Transverse colon (tissue), 4 donors: Measurements from ENCODE around the gene SUSD6. TPM values are rescaled to one million over a fixed set of nuclear protein-coding genes. Genes with fewer than 3 reads are reported as not detected.
A peak's percentile ranks its signal among the peaks of the same experiment; 100 is the strongest.

Source experiments
- DNase-seq: peaks from one replicate; pipeline ENCODE4 v3.0.0-alpha.2; 2019
- H3K27ac ChIP-seq, 4 donors: fragments of 200-600 bp; sonication (generic); 2 replicates each; pipeline ENCODE4 v1.5.1; 2016 to 2018; ENCODE audit warnings: inconsistent platforms in 4 of 4
- H3K27me3 ChIP-seq: fragments of 200-600 bp; sonication (generic); 2 replicates; pipeline ENCODE4 v1.5.1; 2017; ENCODE audit warnings: inconsistent platforms
- H3K36me3 ChIP-seq, 4 donors: fragments of 200-600 bp; sonication (generic); 2 replicates each; pipeline ENCODE4 v1.5.1; 2017 to 2019; ENCODE audit warnings: inconsistent platforms in 4 of 4
- H3K4me1 ChIP-seq, 4 donors: fragments of 200-600 bp; sonication (generic); 2 replicates each; pipeline ENCODE4 v1.5.1; 2017 to 2020; ENCODE audit warnings: inconsistent platforms in 4 of 4
- H3K4me3 ChIP-seq, 4 donors: fragments of 200-600 bp; sonication (generic); 1 replicate in 1 of 4; 2 replicates in 3 of 4; pipeline versions ENCODE4 v1.5.1 to v1.6.1; 2017 to 2019; ENCODE audit warnings: inconsistent platforms in 4 of 4
- H3K9me3 ChIP-seq, 2 donors: fragments of 200-600 bp; sonication (generic); 2 replicates each; pipeline ENCODE4 v1.5.1; 2017 to 2019; ENCODE audit warnings: inconsistent platforms in 2 of 2
- EP300 ChIP-seq: sonication (generic); formaldehyde crosslinking; IDR thresholded peaks from one replicate; pipeline ENCODE4 v1.6.1; 2017; ENCODE audit warnings: antibody characterized with exemption, low read depth
- POLR2A ChIP-seq: fragments of 450-650 bp; IDR thresholded peaks from one replicate; pipeline ENCODE4 v1.6.1; 2016; ENCODE audit warnings: antibody characterized with exemption, mild to moderate bottlenecking, moderate library complexity
- POLR2AphosphoS5 ChIP-seq, 3 donors: sonication (generic); formaldehyde crosslinking; IDR thresholded peaks; one replicate each; pipeline ENCODE4 v1.6.1; 2016; ENCODE audit warnings: antibody characterized with exemption in 3 of 3
- WGBS, 2 donors: methylation state at CpG; one replicate each; pipeline ENCODE4 v1.1.5; 2018; ENCODE audit warnings: low coverage in 1 of 2; 5-methylcytosine and 5-hydroxymethylcytosine counted together
- in situ Hi-C, 4 donors: fragments of 200-750 bp; cut with MboI; loops; one replicate each; pipeline versions ENCODE4 v1.15.0 to v1.15.1; 2017; ENCODE audit warnings: low sequenced_read_pairs in 3 of 4, low pct_ligation_motif_present in 1 of 4, low pct_unique_long_range_greater_than_20kb in 1 of 4
- intact Hi-C: fragments of 100-400 bp; cut with DNase I; formaldehyde crosslinking; loops from one replicate; pipeline ENCODE4 v1.15.1; 2023; ENCODE audit warnings: low total_unique reads
- total RNA-seq, 4 donors: library from RNA; depleted of rRNA; stranded (reverse); fragments of >200 nt; gene quantifications; one replicate each; pipeline ENCODE4 v1.1.0, GENCODE V29; 2016
- TF ChIP-seq, protein P1 (sequence below), 5 experiments: fragments of 200-600 bp in 3 of 5; fragments of 450-650 bp in 2 of 5; sonication (generic) in 3 of 5; IDR thresholded peaks; 1 replicate in 2 of 5; 2 replicates in 3 of 5; pipeline ENCODE4 v1.5.1; 2016 to 2017; ENCODE audit warnings: antibody characterized with exemption in 5 of 5, inconsistent platforms in 3 of 5, mild to moderate bottlenecking in 2 of 5, moderate library complexity in 1 of 5

The SUSD6 gene
- total RNA-seq, 4 donors from 2014 or later: 29.1 to 159 (median 95.0) TPM

DNA sequence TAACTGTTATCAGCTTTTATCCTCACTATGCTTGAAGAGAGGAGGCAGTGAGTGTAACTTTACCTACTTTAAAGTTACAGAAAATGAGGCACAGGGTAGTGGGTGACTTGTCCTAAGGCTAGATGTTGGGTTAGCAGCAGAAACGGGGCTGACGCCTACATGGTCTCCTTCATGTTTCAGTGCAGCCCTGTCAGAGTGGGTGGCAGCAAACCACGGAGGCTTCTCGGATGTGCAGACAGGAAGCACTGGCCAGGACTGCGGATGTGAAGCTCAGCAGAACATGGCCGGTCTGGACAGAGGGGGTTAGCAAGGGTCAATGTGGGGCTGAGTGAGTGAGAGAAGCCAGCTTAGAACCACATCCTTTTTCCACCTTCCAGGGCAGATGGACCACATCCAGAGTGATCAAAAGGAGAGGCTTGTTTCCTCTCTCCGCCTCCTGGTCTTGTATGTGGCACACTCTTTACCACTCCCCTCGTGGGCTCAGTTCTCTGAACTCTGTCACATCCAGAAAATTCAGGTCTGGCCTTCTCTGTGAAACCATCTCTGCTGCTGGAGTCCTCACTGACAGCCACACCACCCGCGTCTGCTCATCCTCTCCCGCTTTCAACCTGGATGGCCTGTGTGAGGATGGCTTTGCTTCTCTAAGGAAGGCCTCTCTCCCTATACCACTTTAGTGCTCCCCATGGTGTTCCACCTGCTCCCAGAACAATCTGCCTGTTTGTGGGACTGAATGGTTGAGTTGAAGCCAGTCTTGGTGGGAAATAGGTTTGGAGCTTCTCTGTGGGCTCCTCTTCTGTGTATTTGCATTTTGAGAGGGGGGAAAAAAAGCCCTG, 14.1 kb downstream of the SUSD6 start:
- intact Hi-C loops (no loop called here), in situ Hi-C loops (no loop called here)
- DNase-seq: peak; percentile 70
- no peak overlapping the region for H3K4me3 ChIP-seq
- H3K27ac ChIP-seq: peak overlapping the region; percentile 18 to 62 (median 41)
- TF ChIP-seq, protein P1, sequence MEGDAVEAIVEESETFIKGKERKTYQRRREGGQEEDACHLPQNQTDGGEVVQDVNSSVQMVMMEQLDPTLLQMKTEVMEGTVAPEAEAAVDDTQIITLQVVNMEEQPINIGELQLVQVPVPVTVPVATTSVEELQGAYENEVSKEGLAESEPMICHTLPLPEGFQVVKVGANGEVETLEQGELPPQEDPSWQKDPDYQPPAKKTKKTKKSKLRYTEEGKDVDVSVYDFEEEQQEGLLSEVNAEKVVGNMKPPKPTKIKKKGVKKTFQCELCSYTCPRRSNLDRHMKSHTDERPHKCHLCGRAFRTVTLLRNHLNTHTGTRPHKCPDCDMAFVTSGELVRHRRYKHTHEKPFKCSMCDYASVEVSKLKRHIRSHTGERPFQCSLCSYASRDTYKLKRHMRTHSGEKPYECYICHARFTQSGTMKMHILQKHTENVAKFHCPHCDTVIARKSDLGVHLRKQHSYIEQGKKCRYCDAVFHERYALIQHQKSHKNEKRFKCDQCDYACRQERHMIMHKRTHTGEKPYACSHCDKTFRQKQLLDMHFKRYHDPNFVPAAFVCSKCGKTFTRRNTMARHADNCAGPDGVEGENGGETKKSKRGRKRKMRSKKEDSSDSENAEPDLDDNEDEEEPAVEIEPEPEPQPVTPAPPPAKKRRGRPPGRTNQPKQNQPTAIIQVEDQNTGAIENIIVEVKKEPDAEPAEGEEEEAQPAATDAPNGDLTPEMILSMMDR (IDR thresholded peaks at IDR 0.05): no peak
- no peak for TF ChIP-seq EP300
- no peak for TF ChIP-seq POLR2A
- TF ChIP-seq POLR2AphosphoS5 (IDR thresholded peaks at IDR 0.05): no peak
- H3K27me3 ChIP-seq: no peaks in the 10 kb centered on the region
- no peaks in the 10 kb centered on the region for H3K9me3 ChIP-seq
- H3K36me3 ChIP-seq: no peaks in the 10 kb centered on the region
- 40 to 51% methylated on average over 2 to 11 of the region's 11 CpGs for WGBS, 2 donors
- H3K4me1 ChIP-seq: peaks cover 6 to 80% (median 34%) of the 10 kb centered on the region in 4 donors

DNA sequence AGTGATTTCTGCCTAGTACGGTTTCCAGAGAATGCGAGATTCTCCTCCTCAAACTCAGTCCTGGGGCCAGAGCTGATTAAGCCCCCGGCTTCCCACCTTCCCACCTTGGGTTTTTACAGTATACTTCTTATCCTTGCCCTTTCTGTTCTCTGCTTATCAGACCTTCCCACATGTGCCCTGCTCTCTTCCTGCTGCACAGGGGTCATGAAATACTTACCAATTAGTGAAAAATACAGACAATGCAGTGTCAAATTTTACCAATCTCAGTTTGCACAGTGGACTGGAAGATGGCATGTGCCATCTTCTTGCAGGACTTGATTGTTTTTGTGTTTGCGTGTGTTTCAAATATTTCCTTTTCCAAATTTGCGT, 14.7 kb downstream of the SUSD6 start:
- intact Hi-C loops: no loop called here
- WGBS, 2 donors: 78 to 90% methylated on average over 5 of the region's 5 CpGs
- H3K4me1 ChIP-seq: peaks cover 12 to 80% (median 34%) of the 10 kb centered on the region in 4 donors

DNA sequence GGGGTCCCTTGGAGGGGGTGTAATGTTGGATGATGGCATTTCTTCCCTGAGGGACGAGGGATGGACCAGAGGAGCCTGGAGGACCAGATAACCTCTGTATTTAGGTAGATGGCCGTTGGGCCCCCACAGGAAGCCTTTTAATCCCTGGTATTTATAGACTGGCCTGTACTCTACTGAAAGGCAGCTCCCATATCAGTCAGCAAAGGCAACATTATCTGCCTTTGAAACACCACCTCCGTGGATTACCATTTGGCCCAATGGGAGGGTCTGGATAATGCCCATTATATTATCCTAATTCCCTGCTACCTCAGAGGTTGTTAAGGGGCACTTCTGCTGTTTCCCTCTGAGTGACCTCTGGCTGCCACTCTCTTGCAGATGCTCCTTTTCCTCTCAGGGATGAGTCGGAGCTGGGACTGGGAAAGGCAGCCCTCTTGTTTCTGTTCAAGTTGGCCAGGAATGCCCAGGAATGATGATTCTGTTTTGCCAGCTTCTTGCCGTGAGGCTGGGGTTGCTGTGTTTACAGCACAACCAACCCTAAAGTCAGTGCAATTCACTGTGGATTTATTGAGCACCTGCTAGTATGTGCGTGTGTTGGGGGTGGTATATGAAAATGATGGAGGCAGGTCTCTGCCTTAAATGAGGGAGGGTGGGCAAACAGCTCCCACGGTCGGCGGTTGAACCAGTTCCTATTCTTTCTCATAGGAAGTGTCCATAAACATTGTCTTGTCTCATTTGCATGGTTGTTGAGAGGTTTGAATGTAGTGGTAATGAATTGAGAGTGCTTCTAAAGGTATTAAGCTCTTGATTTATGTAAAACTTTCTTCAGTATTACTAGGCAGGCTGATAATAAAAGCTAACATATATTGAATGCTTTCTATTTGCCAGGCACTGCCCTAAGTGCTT, 18.1 kb downstream of the SUSD6 start:
- Histone ChIP-seq H3K4me3 (no peak overlapping the region), H3K9me3 (no peaks in the 10 kb centered on the region), H3K27ac (no peak overlapping the region), H3K36me3 (no peaks in the 10 kb centered on the region), H3K27me3 (no peaks in the 10 kb centered on the region), H3K4me1 (peaks cover 37 to 85% (median 53%) of the 10 kb centered on the region in 4 donors)
- DNase-seq: no peak
- intact Hi-C loops (no loop called here), in situ Hi-C loops (no loop called here)
- TF ChIP-seq POLR2AphosphoS5 (IDR thresholded peaks at IDR 0.05) (no peak), EP300 (no peak), POLR2A (no peak)
- TF ChIP-seq, protein P1 (IDR thresholded peaks at IDR 0.05): no peak
- whole genome bisulfite sequencing, 2 donors: 44 to 47% methylated on average over 6 to 9 of the region's 9 CpGs

More for the DNA sequence above, 14.7 kb downstream of the SUSD6 start:
- Histone ChIP-seq H3K4me3 (no peak overlapping the region), H3K36me3 (no peaks in the 10 kb centered on the region), H3K27me3 (no peaks in the 10 kb centered on the region), H3K27ac (peak overlapping the region; percentile 18 to 62 (median 41)), H3K9me3 (no peaks in the 10 kb centered on the region)
- in situ Hi-C loops: no loop called here
- TF ChIP-seq POLR2AphosphoS5 (IDR thresholded peaks at IDR 0.05) (no peak), POLR2A (no peak), EP300 (no peak)
- TF ChIP-seq, protein P1 (IDR thresholded peaks at IDR 0.05): no peak
- DNase-seq: no peak

- no peak overlapping the region for H3K27ac ChIP-seq
- in situ Hi-C loops: no loop called here
- peaks cover 40 to 87% (median 55%) of the 10 kb centered on the region in 4 donors for H3K4me1 ChIP-seq
- no peaks in the 10 kb centered on the region for H3K36me3 ChIP-seq
- H3K27me3 ChIP-seq: no peaks in the 10 kb centered on the region
- no peaks in the 10 kb centered on the region for H3K9me3 ChIP-seq
- no peak for TF ChIP-seq EP300
- TF ChIP-seq, protein P1 (IDR thresholded peaks at IDR 0.05): no peak
- no peak for TF ChIP-seq POLR2AphosphoS5 (IDR thresholded peaks at IDR 0.05)
- TF ChIP-seq POLR2A: no peak
- DNase-seq: no peak
- intact Hi-C loops: no loop called here
- H3K4me3 ChIP-seq: no peak overlapping the region
- WGBS, 2 donors: 71 to 76% methylated on average over 2 of the region's 2 CpGs
These were observed 19.0 kb downstream of the SUSD6 start for GRCh38 chr14:69630360-69630759.
